ENCODE results near the gene PHF12.
A peak's percentile ranks its signal among the peaks of the same experiment; 100 is the strongest.
"Not testable (repeated sequence)": the region's sequence is repeated elsewhere in the genome, so short reads cannot be mapped to it uniquely, and the experiment has no call there.

The PHF12 gene

DNA sequence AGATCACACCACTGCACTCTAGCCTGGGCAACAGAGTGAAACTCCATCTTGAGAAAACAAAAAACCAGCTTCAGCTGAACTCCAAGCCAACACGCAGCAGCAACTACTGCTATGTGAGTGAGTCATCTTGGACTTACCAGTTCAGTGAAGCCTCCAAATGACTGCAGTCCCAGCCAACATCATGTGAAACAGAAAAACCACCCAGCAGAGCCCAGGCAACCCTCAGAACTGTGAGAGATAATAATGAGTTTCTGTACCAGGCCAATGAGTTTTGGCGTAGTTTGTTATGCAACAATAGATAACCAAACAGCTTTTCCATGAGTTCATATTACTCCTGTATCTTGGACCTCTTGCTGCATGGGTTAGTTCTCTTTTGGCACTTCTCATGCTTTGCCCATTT is 23.3 kb downstream of the PHF12 start:
- no peak for DNase-seq

DNA sequence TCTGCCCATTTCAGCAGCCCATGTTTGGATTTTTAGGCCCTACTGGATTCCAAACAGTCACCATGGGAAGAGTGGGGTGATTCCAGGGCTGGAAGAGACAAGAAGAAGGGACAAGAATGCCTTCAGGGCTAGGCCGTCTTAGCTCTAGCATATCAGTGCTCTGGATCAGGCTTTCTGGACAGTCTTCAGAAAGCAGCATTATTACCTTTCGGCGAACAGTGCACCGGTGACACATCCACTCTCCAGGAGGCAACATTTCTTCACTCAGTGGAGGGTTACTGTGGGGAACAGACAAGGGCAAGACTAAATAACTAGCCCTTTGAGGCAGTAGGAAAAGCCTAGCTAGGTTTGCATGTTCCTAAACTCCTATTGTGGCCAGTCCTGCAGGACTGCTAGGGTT is 24.5 kb downstream of the PHF12 start:
- no peak for DNase-seq

DNA sequence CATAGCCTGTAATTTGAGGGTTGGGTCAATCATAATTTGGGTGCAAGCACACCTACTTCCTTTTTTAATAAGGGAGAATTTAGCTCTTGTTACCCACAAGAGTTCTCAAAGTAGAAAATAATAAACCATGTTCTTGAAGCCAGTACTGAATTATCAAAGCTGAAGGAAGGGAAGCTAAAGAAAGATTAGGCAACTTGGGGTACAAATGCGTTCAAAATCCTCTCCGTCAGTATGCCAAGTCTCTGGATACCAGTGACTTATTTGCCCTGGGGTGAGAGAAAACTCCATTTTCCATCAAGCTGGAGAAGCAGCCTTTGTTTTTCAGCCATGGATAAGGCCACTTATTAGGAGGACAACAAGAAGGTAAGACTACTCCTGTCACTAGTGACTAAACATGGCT is 25.0 kb downstream of the PHF12 start:
- DNase-seq, result no peak

DNA sequence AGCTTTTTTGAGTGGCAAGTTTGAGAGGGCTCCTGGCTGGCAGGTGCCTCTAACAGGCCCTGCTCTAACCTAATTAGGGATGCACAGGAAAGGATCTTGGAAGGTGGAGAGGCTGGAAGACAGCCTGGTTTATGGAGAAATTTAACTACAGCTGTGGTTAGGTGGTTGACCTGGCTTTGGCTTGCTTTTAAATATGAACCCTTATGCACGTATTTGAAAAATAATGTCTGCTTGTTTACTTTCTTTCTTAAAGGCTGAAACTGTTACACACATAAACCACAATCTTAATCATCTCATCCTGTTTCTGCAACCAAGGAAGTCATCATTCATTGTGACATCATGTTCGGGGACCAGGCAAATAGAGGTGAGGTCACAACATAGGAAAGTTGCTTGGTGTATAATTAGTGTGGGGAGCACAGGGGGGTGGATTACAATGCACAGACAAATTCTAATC is 25.4 kb downstream of the PHF12 start:
- no peak for DNase-seq

DNA sequence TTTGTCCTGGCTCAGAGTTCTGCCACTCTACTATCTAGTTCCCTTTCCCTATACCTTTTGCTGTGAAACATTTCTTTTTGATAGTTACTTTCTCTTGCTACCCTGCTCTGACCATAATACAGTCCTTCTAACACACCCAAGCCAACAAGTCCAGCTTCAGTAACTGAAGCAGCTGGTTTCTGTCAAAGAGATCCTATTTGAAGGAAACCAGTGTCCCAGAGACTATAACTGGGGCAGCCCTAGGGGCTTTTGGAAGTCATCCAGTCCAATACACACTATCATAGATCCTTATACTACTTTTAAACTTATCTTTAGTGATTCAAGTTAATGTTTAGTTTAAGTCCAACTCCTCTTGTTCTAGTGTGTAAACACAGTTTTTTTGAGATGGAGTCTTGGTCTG is 31.1 kb downstream of the PHF12 start:
- no peak for DNase-seq

DNA sequence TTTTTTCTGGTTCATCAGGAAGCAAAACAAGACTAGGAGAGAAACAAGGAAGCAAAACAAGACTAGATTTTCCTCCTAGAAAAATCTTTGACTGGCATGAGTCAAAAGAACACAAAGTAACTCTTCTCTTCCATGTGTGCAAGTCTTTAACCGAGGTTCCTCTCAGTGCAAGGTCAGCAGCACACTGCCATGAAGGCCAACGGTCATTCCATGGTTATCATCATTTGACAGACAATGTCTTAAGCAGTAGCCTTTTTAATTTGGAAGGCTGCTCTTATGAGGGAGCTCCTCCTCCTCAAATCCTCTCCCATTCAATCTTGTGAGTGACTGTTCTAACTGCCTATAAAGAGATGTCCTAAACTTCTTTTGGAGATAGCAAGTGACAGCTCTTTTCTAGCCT is 33.0 kb downstream of the PHF12 start:
- DNase-seq, result no peak

DNA sequence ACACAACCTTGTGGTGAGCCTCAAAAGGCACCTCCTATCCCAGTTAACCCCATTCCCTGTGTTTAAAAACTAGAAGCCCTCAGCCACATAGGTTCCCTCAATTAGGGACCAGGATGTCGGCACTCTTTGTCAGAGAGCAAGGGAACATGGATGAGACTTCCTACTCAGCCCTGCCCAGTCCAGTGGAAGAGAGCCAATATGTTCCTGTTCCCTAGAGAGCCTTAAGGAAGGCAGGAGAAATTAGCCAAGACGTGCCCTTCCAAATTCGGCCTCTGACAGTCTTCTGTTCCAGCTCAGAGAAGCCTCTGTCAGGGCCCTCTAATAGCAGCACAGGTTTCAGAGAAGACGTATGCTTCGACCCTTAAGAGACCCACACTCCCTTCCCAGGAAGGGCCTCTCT is 33.9 kb downstream of the PHF12 start:
- DNase-seq, result no peak

DNA sequence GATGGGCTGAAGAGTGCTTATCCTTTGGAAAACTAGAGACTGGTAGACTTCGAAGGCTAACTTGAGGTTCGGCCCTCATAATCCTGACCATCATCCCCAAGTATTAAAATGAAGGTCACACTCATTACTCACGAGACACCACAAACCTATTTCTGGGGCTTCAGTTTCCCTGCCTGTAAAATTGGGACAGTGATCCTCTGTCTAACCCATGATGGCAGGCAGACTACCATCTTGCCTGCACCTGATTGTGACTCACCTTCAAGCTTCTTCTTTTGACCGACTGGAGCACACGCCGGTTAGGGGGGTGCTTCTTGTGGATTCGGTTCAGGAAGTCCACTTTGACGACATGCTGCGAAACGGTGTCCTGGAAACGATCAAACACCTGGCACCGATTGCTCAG is 34.3 kb downstream of the PHF12 start:
- no peak for DNase-seq

DNA sequence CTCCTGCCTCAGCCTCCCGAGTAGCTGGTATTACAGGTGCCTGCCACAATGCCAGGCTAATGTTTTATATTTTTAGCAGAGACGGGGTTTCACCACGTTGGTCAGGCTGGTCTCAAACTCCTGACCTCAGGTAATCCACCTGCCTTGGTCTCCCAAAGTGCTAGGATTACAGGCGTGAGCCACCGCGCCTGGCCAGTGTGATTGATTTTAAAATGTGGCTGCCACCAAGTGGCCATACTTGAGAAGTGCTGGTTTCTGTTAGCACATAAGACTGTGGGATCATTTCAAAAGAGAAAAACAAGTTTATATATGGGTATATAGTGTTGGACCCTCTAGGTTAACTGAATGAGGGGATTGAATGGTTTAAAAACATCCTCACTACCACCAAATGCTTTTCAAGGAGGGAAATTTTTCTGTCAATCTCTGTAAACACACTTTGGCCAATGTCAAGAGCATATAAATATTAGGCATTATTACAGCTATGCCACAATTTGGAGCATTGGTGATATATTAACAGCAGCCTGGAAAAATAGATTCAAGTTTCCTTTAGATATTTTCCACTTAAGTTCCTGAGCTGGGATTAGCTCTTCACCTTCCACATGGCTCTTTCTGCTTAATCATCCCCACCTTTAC is 34.9 kb downstream of the PHF12 start:
- peak; percentile 16 to 18 for DNase-seq

DNA sequence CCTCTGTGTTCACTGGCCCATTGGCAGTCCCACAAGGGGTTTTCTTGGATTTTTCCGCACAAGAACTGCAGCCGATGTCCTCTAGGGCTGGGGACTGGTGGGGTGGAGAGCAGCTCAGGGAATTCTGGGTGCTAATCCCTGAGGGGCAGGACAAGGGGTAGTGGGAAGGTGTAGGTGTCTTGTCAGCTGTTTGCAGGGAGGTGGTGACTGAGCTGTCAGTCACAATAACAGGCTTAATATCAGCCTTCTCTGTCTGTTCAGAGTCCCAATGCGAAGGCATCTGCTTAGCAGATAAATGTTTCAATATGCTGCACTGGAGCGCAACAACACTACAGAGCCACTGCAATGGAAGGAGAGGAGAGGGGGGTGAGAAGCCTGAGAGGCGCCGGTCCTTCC is 38.4 kb downstream of the PHF12 start:
- DNase-seq, result no peak

DNA sequence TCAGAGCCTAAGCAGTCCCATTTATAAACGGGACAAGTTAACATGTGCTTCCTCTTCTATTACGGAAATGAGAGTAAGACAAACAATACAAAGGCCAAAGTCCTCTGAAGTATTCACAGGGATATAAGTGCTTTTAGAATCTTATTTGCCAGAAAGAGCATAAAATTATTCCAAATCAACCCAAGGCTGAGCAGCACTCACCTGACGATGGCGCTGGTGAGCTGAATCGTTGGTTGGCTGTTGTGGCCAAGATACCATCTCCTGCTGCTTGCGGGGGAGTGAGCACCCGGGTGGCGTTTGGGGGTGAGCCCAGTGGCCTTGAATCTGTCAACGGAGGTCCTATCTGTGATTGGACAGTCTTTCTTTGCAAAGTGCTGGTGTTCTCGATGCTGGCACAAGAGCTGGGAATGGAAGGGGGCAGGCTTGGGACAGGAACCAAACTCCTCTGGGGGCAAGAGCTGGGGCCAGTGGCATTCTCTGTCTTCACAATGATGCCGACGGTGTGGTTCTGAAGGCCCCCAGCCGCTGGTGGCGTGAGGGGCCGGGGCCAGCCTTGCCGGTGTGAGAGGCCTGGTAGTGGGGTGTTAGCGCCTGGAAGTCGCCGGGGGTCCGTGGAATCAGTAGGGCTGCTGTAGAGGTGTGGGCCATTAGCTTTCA is 38.9 kb downstream of the PHF12 start:
- DNase-seq, result no peak

DNA sequence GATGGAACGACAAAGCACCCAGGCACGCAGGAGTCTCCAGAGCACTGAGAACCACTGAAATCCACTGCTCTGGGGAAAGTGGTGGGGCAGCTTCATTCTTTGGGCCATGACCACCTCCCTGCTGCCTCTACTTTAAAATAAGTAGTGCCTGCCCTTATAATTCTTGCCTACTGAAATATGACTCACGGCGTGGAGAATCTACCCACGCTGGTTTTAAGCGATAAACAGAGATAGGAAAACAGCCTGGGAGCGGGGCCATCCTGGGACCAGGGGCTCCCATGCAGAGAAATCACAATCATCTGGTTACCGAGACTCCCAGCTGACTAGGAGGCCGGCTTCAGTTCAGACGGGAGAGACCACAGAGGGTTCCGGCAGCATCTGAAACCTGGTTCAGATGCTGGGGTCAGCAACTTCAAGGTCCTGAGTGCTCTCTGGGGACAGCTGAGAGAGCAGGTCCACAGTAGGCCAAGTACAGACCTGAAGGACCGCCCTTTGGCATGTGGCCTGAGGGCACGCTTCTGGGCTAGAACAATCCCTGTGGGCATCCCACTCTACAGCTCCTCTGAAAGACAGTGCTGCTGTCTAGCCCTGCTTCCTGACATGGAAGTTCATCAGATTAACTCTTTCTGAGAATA is 39.8 kb downstream of the PHF12 start:
- no peak for DNase-seq

DNA sequence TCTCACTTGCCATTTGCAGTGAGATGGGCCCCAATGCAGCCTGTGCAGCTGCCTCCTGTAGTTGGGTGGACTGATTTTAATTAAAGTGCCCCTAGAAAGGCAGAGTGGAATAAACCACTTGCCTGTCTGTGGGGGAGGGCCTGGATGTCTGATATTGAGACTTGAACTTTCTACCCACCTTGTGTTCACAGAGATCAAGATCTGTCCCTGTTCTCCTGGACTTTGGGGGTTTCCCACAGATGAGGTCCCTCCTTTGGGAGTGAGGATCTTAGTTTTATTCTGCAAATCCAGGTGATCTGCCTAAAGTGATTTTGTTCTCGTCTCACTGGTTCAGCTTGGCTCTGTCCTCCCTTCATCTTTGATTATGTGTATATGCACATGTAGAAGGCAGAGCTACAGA is 40.8 kb downstream of the PHF12 start:
- DNase-seq, result no peak

DNA sequence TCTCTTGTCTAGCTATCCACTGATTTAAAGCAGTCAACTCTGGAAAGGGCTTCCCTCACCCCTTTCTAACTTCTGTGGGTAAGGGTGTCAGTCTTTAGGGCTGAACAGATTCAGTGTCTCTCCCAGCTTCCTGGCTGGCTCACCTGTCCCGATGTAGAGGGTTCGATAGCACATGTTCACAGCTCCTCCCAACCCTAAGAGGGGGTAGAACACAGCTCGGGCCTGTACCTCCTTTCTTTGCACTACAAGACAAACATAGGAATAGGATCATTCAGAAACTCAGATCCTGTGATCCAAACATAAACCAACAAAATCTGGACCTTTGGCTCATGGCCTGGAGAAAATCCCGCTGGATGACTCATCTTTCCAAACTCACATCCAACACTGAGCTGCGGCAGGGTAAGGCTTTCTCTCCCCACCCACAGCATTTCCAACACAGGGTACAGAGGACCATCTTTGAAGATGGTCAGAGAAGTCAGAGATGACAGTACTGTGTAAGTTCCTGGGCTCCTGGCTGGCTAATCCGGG is 42.6 kb downstream of the PHF12 start:
- DNase-seq, result no peak

DNA sequence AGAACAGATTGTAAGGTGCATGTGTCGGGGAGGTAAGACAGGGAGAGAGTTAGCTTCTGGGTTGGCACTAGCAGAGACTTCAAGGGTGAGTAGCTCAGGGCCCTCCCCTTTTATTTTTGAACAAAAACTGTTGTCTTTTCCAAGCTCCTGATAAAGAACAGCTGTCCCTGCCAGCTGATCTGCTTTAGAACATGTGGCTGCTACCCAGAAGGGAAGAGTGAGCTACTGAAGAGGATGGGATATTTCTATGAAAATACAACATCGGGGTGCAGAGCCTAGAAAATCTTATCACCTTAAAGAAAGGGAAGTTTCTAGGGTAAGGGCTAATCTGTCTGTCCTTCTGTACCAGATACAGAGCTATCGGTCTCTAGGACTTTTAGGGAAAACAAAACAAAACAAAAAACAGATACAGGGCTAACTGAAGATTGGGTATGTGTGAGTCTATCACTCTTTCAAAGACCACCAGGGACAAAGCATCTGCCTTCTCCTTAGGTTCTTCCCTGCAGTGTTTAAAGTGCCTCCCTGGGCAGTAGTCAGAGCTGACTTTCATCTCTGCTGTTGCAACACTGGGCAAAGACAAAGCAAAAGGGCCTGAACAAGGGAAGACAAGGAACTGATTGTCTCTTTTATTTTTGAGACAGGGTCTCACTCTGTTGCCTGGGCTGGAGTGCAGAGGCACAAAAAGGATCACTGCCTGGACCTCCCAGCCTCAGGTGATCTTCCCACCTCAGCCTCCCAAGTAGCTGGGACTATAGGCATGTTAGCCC is 43.4 kb downstream of the PHF12 start:
- no peak for DNase-seq

DNA sequence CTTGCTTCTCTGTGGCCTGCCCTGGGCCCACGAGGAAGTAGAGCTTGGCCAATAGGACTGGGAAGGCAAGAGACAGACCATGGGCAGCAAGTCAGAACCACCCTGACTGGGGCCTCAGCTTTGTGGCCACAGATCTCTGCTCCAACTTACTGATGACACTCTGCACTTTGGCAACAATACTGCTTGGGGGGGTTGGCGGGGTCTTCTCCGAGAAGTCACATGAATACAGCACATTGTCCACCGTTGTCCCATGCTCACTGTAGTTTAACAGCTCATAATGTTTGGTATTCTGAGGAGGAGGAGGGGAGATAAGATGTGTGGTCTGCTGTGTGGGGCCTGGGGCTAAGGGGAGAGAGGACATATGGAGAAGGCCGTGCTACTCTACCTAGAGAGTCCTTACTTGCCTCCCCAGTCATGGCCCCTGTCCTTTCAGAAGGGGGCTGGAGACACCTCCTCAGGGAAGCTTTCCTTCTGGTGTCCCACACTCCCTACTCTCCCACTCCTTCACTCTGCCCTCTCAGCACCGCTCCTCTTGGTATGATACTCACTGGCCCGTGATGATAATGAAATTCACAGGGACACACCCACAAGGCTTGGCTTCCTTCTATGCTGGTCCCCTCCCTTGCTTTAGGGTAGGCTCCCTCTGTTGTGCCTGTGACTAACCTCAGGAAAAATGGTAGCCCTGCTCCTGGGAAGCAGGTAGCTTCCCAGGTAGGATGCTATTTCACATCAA is 44.4 kb downstream of the PHF12 start:
- peak in 1 of 2 donors; percentile 18 for DNase-seq

DNA sequence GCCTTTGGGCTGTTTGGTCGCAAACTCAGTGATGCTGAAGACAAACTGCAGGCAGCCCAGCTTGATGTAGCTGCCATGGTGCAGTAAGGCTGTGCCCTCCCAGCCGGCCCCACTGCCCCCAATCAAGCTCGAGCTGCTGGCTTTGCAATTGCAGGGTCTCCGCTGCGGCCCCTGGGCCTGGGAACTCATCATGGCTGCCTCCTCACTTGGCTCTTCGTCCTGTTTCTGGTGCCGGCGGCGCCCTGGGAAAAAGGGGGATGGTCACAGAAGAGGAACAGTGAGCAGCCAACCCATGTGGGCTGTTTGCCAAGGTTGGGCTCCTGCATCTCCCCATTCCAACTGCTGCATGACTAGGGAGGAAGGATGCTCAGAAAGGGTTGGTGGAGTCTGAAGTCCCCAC is 45.0 kb downstream of the PHF12 start:
- no peak for DNase-seq

DNA sequence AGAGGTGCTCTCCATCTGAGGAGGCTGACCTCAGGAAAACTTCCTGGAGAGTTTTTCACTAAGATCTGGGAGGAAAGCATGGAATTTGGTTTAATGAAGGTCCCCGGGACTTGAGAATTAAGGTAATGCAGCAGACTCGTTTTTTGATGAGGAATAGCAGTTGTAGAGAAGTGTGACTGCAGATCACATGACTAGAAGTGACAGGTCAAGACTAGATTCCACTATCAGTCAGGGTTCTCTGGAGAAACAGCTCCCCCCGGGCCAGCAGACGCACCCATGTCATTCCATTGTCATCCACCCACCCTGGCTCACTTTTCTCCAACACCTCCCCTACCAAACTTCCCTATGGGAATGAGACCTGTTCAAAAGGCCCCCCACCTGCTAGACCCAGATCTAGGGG is 46.5 kb downstream of the PHF12 start:
- DNase-seq, result no peak

DNA sequence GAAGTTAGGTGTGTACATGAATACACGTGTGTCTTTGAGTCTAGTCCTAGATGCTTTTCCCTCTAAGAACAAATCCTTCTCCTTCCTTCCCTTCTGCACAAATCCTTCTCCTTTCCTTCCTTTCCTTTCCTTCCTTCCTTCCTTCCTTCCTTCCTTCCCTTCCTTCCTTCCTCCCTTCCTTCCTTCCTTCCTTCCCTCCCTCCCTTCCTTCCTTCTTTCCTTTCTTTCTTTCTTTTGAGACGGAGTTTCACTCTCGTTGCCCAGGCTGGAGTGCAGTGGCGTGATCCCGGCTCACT is 47.8 kb downstream of the PHF12 start:
- DNase-seq, result not testable (repeated sequence)

DNA sequence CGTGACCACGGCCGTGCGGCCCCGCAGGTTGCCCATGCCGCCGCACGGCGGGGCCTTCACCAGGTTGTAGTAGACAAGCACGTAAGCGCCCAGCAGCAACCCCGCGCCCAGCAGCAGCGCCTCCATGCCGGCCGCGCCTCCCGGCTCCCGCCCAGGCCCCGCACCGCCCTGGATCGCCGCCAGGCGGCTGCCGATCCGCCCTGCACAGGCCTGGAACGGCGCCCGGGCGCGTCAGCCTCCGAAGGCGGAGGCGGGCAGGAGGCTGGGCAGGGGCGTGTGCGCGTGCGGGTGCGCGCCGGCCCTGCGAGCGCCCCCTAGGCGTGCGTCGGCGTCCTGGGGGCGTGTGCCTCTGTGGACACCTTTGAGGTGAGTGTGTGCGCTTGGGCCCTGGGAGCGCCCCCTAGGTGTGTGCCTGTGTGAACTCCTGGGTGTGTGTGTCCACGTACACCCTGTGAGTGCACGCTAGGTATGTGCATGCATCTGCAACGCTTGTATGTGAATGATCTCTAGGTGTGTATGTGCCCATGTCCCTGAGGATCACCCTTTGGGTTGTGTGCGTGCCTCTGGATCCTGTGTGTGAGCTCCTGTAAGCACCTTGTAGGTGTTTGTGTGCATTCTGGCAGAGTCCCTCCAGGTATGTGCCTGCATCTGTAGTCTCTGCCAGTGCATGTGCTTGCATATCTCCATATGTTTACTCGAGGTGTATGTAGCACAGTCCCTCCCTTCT is 48.3 kb downstream of the PHF12 start, which contains the start of gene DHRS13:
Gene DHRS13, minus strand, starts transcription at position 261 of the 727 bp plus-strand sequence. Its CDS starts 135 bp downstream, at position 126.
- peak; percentile 66 to 79 for DNase-seq

DNA sequence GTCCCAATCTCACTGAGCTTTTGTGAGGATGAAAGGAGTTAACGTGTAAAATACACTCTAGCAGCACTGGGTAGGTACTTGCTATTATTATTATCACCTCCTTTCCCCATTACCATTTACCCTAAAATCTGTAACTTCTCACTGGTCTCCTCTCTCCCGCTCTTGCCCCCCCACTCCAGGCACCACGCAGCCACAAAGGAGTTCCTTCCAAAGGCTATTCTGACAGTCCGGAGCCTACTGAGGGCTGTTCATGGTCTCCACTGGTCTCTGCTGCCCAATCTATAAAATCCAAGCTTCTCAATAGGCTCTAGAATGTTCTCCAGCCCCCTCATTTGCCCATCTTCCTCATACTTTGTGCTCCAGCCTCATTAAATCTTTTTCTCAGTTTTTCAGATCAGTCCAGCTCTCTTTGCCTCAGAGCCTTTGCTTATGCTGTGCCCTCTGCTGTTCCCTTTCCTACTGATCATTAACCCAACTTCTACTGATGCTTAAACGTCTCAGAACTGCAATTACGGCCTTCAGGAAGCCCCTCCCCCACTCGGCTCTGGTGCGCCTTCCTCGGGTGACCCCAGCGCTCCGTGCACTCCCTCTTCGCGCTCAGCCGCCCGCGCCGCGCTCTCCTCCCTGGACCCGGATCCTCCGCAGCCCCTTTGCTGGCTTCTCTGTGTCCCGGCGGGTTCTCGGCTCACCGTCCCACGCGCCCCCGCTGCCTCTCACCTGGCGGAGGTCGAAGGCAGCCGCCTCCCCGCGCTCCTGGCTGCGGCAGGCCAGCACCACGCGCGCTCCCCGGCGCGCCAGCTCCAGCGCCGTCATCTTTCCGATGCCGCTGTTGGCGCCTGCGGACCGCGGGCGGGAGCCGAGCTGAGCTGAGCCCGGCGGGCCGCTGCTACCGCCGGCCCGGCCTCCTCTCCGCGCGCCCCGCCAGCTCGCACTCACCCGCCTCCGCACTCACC is 49.2 kb downstream of the PHF12 start:
- DNase-seq, result no peak
